ENCODE results near the gene TEX19. TPM values are rescaled to one million over a fixed set of nuclear protein-coding genes. Genes with fewer than 3 reads are reported as not detected.

The TEX19 gene
- total RNA-seq, 2 donors from 2014 or later: not detected

- Histone ChIP-seq H3K9me3 (no peaks in the 10 kb centered on the region), H3K27me3 (peaks cover 0 to 3% of the 10 kb centered on the region in 2 donors), H3K4me1 (peaks cover 0 to 51% of the 10 kb centered on the region in 2 donors), H3K36me3 (no peaks in the 10 kb centered on the region), H3K27ac (peak within 1 kb of the TSS; percentile 29 to 53), H3K4me3 (peak within 1 kb of the TSS; percentile 34 to 55)
- TF ChIP-seq CTCF (IDR thresholded peaks at IDR 0.05): no peak
- peak; percentile 65 for DNase-seq (ENCODE audit: low spot score)
These were observed 25.5 kb upstream of the TEX19 start, which contains the start of gene SECTM1 for GRCh38 chr17:82333279-82334171. TSS of gene SECTM1 (minus strand) at chr17:82333766. CDS start at chr17:82327240, 6,526 bp downstream.

- peak overlapping the region; percentile 34 to 55 for H3K4me3 ChIP-seq
- H3K27ac ChIP-seq: peak overlapping the region in 1 of 2 donors; percentile 53
- TF ChIP-seq CTCF (IDR thresholded peaks at IDR 0.05): no peak
- no peaks in the 10 kb centered on the region for H3K36me3 ChIP-seq
- peaks cover 0 to 3% of the 10 kb centered on the region in 2 donors for H3K27me3 ChIP-seq
- no peak for DNase-seq (ENCODE audit: low spot score)
- no peaks in the 10 kb centered on the region for H3K9me3 ChIP-seq
- H3K4me1 ChIP-seq: peaks cover 0 to 58% of the 10 kb centered on the region in 2 donors
These were observed 24.8 kb upstream of the TEX19 start for GRCh38 chr17:82334204-82334621.

- H3K27me3 ChIP-seq: peaks cover 0 to 3% of the 10 kb centered on the region in 2 donors
- H3K4me3 ChIP-seq: peak overlapping the region in 1 of 2 donors; percentile 55
- no peaks in the 10 kb centered on the region for H3K36me3 ChIP-seq
- no peak for TF ChIP-seq CTCF (IDR thresholded peaks at IDR 0.05)
- H3K4me1 ChIP-seq: peaks cover 0 to 64% of the 10 kb centered on the region in 2 donors
- H3K9me3 ChIP-seq: no peaks in the 10 kb centered on the region
- DNase-seq (ENCODE audit: low spot score): no peak
- H3K27ac ChIP-seq: peak overlapping the region; percentile 29 to 53
These were observed 24.2 kb upstream of the TEX19 start for GRCh38 chr17:82334622-82335394.

GRCh38 chr17:82338858-82339633 is 20.0 kb upstream of the TEX19 start:
- Histone ChIP-seq H3K4me1 (peaks cover 0 to 36% of the 10 kb centered on the region in 2 donors), H3K4me3 (peak overlapping the region; percentile 9 to 45), H3K36me3 (no peaks in the 10 kb centered on the region), H3K27ac (peak overlapping the region in 1 of 2 donors; percentile 33), H3K27me3 (no peaks in the 10 kb centered on the region), H3K9me3 (no peaks in the 10 kb centered on the region)
- peak; percentile 71 for DNase-seq (ENCODE audit: low spot score)
- TF ChIP-seq CTCF (IDR thresholded peaks at IDR 0.05): no peak
